Stimulated activated CD8-positive, alpha-beta memory T cell treated with anti-CD3 and anti-CD28 coated beads, Interleukin-15, amount 100 ng/mL, for 1 hour (primary cell): Measurements from ENCODE around the gene OLFM1.
"Not testable (repeated sequence)": the region's sequence is repeated elsewhere in the genome, so short reads cannot be mapped to it uniquely, and the experiment has no call there.

Experiments used
- DNase-seq: peaks from one replicate; pipeline ENCODE4 v3.0.0-alpha.2; 2020; ENCODE audit warnings: low read depth

The OLFM1 gene

DNA sequence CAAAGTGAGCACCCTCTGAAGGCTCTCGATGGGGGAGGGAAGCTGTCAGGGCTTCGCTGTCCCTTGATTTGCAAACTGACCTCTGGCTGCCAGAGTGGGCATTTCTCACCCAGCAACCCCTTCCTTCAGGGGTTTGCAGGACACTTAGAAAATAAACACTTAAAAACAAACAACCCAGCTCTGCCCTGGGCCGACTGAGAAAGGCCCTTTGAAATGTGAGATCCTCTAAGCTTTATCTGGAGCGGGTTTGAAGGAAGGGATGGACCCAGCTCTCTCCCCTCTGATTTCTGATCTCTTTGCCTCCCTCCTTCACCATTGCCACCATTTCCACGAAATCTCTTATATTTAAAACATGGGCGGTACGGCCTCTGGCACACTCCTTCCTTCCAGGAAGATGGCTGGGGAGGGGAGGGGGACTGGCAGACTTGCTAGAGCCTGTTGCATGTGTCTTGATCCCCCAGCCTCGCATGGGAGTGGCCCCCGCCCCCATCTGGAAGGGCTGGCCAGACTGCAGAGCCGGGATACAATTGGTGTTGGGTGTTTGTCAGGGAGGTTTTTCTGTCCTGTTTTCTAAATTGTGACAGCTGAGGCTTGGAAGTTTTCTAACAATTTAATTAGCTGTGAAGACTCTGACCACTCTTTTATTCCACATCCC lies 20.2 kb downstream of the OLFM1 start:
- DNase-seq = no peak

DNA sequence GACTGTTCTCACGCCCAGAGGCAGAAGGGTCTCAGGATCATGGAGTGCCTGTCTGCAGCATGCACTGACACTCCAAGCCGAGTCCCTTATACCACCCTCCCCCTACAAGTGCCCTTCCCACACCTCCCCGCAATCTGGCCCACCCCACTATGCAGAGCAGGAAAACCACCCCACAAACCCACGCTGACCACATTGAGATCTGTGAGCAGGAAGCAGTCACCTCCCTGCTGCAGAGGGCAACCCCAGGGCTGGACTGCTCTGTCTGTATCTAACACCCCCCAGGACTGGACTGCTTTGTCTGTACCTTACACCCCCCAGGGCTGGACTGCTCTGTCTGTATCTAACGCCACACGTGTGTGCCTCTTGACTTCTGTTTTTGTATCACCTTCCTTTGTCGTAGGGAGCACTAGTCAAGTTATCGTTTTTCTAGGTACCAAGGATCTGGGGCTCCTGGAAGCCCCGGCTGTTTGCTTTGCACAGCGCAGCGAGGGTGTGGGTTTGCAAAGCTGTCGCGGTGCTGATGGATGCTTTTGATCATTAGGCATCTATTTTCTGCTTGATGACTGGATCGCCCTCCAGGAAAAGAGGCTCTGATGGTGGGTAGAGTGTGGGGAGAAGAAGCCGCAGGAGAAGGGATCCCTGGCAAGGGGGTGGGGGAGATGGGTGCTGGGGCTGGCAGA lies 21.5 kb downstream of the OLFM1 start:
- DNase-seq = no peak

- no peak for DNase-seq
Measured at GRCh38 chr9:135109650-135110049, 22.2 kb downstream of the OLFM1 start.

DNA sequence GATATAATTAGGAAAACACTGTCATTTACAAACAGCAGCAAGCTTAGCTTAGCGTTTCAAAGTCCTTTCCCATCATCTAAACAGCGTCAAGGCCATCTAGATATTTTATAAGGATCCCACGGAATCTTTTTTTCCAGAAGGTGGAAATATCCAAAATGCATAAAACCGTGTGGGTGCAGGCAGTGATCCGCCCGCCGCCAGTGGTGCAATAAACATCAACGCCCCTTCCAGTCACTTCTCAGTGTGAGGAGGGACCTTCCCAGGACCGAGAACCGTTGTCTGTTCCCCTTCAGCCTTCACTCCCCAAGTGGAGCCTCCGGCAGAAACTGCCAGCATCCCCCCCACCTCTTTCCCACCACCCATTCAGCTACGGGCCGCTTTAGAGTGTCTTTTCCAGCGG lies 22.9 kb downstream of the OLFM1 start:
- no peak for DNase-seq

DNA sequence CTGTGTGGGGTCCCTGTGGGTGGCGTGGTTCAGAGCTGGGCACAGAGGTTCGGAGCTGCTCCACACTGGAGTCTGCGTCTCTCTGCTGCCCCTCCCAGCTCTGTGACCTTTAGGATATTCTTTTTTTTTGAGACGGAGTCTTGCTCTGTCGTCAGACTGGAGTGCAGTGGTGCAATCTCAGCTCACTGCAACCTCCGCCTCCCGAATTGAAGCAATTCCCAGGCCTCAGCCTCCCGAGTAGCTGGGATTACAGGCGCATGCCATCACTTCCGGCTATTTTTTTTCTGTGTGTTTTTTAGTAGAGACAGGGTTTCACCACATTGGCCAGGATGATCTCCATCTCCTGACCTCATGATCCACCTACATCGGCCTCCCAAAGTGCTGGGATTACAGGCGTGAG lies 24.1 kb downstream of the OLFM1 start:
- DNase-seq = not testable (repeated sequence)

DNA sequence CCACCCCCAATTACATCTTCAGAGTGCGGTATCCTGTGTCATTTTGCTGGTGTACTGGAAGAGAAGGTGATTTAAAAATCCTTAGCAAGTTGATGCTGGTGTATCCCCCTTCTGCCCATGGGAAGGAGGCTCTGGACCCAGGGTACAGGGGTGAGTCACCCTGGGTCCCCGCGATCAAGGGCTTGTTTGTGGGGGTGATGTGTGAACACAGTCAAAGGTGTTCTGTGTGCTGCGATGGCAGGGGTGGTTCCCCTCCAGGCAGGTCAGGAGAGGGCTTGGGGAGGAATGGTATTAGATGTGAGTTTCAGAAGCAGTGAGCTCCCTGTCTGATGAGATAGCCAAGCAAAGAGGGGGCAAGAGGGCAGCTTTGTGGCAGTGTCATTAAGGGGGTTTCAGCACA lies 28.9 kb downstream of the OLFM1 start:
- DNase-seq = no peak

- no peak for DNase-seq
Measured at GRCh38 chr9:135116881-135117280, 29.4 kb downstream of the OLFM1 start.

DNA sequence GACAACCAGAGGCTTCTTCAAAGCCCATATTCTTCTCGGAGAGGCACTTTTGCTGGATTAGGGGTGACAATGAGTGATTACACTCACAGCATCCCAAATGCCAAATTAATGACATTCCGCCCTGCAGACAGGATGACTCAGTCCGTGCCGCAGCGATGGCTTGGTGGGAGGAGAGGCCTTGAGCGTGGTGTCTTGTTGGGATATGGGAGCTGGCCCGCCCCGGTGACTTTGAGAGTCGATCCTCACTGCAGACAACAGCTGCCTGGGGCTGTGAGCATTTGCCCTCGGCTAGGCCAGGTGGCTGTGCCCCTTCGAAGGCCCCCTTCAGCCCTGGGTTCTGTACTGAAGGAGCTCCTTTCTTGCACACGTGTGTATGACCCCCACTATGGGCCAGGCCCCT lies 29.8 kb downstream of the OLFM1 start:
- DNase-seq = no peak

- DNase-seq = no peak
Measured at GRCh38 chr9:135119496-135120064, 32.1 kb downstream of the OLFM1 start.

DNA sequence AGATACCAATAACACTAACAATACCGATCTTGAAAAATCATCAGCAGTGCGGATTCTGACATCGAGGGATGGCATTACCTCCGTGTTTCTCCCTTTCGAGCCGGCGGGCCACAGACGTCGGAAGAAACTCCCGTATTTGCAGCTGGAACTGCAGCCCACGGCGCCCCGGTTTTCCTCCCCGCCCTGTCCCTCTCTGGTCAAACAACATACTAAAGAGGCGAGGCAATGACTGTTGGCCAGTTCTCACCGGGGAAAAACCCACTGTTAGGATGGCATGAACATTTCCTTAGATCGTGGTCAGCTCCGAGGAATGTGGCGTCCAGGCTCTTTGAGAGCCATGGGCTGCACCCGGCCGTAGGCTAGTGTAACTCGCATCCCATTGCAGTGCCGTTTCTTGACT lies 32.8 kb downstream of the OLFM1 start:
- DNase-seq = no peak

- no peak for DNase-seq
Measured at GRCh38 chr9:135122316-135122715, 34.8 kb downstream of the OLFM1 start.

DNA sequence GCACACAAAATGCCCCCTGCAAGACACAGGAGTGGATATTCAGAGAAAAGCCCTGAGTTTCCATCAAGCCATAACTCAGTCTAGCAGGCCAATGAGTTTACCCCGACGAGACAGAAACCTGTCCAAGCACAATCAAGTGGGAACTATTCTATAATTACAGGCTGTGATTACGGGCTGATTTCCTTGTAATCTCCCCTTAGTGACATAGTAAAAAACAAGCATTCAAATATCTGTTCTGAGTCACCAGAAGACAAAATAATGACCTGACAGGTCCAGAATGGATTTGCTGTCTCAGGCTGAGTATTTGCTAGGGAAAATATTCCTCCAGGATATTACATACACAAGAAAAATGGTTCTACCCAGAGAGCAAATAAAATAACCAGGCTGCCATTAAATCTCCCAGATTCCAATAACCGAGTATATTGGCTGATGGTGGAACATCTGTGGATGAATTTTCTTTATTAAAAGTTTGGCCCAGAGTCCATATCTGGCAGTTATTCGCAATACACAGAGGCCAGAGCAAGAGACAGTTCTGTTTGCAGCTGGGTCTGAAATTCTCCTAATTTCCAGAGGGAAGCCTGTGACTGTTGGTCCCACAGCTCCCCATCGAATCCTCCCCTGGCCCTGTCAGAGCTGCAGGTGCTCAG lies 35.8 kb downstream of the OLFM1 start:
- DNase-seq = no peak

- no peak for DNase-seq
Measured at GRCh38 chr9:135123773-135124134, 36.3 kb downstream of the OLFM1 start.

- no peak for DNase-seq
Measured at GRCh38 chr9:135126451-135127187, 39.2 kb downstream of the OLFM1 start.

GRCh38 chr9:135127718-135128670 lies 40.5 kb downstream of the OLFM1 start:
- DNase-seq = no peak

DNA sequence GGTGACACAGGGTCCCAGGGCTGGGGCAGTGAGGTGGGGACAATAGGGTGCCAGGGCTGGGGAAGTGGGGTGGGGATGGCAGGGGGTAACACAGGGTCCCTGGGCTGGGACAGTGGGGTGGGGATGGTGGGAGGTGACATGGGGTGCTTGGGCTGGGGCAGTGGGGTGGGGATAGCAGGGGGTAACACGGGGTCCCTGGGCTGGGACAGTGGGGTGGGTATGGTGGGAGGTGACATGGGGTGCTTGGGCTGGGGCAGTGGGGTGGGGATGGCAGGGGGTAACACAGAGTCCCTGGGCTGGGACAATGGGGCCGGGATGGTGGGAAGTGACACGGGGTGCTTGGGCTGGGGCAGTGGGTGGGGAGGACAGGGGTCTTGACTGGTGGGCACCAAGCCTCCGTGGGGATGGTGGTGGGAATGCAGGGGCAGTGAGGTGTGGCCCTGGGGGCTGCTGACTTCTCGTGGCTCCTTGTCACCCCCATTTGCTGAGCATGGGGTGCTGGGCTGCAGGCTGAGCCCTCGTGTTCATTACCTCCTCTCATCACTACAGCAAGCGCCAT lies 41.7 kb downstream of the OLFM1 start:
- no peak for DNase-seq

DNA sequence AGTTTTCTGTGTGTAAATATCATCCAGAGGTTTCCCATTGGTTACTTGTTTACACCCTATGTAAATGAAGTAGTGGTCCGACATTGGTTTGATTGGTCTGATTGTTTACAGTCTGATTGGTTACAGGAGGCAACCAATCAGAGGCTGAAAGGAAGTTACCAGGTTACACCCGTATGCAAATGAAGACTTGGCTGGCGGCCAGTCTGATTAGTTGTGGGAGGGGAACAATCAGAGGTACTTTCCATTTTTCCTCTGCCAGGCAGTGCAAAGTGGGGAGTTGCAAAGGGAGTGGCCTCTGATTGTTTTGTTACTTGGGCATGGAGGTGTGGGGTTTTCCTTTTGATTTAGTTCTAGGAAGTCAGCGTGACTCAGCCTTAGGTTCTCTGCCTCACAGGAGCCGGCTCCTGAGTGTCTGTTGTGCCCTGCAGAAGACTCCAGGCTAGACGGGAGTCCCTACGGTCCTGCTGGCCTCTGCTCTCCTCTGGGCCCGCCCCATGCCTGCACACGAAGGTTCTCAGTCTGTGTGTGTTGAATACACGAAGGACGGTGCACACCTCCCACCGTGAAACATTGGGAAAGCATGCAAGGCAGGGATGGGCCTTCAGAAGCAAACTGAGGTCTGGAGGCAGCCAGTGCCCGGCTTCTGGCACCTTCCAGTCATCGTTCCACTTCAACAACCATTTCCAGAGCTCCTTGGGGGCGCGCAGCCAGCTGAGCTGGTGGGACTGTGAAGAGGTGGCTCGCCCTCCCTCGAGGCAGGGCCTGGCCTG lies 42.9 kb downstream of the OLFM1 start:
- no peak for DNase-seq

GRCh38 chr9:135131488-135131887 lies 44.0 kb downstream of the OLFM1 start:
- no peak for DNase-seq

GRCh38 chr9:135132008-135132407 lies 44.5 kb downstream of the OLFM1 start:
- DNase-seq = no peak
